HepG2 (cell line): Measurements from ENCODE around the gene OS9. TPM values are rescaled to one million over a fixed set of nuclear protein-coding genes. Genes with fewer than 3 reads are reported as not detected.

ENCODE experiments used
- ATRX ChIP-seq: sonication (generic); formaldehyde crosslinking; IDR thresholded peaks from 2 replicates; pipeline ENCODE4 v1.4.0; 2020; ENCODE audit warnings: missing genetic modification reagents, borderline replicate concordance
- CEBPG ChIP-seq: IDR thresholded peaks from 2 replicates; pipeline ENCODE4 v1.6.1; 2016
- GATAD2A ChIP-seq: IDR thresholded peaks from 2 replicates; pipeline ENCODE4 v1.6.1; 2016
- IKZF1 ChIP-seq: fragments of 450-650 bp; IDR thresholded peaks from 2 replicates; pipeline ENCODE4 v1.7.1; 2016
- IKZF4 ChIP-seq: sonication (generic); formaldehyde crosslinking; IDR thresholded peaks from 2 replicates; pipeline ENCODE4 v1.5.1; 2020; ENCODE audit warnings: borderline replicate concordance, mild to moderate bottlenecking, low read depth, missing genetic modification reagents; ENCODE audit errors: not compliant biosample characterization
- MIXL1 ChIP-seq: IDR thresholded peaks from 2 replicates; pipeline ENCODE4 v1.6.1; 2016
- MLLT10 ChIP-seq: sonication (generic); formaldehyde crosslinking; IDR thresholded peaks from 2 replicates; pipeline ENCODE4 v1.4.0; 2020; ENCODE audit warnings: missing genetic modification reagents
- NFE2L2 ChIP-seq: fragments of 150-350 bp; IDR thresholded peaks from 2 replicates; pipeline ENCODE4 v1.6.1; 2014; ENCODE audit warnings: low read length
- PHB2 ChIP-seq: fragments of 450-650 bp; IDR thresholded peaks from 2 replicates; pipeline ENCODE4 v1.6.1; 2018; ENCODE audit not compliant: partially characterized antibody
- SAFB2 ChIP-seq: sonication (generic); formaldehyde crosslinking; IDR thresholded peaks from 2 replicates; pipeline ENCODE4 v1.5.1; 2020; ENCODE audit warnings: missing genetic modification reagents, low read depth, mild to moderate bottlenecking, borderline replicate concordance
- SNAPC5 ChIP-seq: sonication (generic); formaldehyde crosslinking; IDR thresholded peaks from 2 replicates; pipeline ENCODE4 v1.8.1; 2023; ENCODE audit warnings: mild to moderate bottlenecking, missing genetic modification reagents, borderline replicate concordance
- SOX5 ChIP-seq: IDR thresholded peaks from 2 replicates; pipeline ENCODE4 v1.6.1; 2016; ENCODE audit warnings: borderline replicate concordance
- SOX6 ChIP-seq, 2 experiments: fragments of 450-650 bp in 1 of 2; sonication (generic) in 1 of 2; formaldehyde crosslinking in 1 of 2; IDR thresholded peaks; 2 replicates each; pipeline versions ENCODE4 v1.4.0 to v1.6.1; 2017 to 2020; ENCODE audit warnings: antibody characterized with exemption in 1 of 2, mild to moderate bottlenecking in 1 of 2, missing genetic modification reagents in 1 of 2
- TARDBP ChIP-seq: sonication (generic); formaldehyde crosslinking; IDR thresholded peaks from 2 replicates; pipeline ENCODE4 v1.8.0; 2022; ENCODE audit warnings: mild to moderate bottlenecking, missing genetic modification reagents
- TP53 ChIP-seq: sonication (generic); formaldehyde crosslinking; conservative IDR thresholded peaks from 2 replicates; pipeline ENCODE4 v1.4.0; 2020; ENCODE audit warnings: missing genetic modification reagents
- ZBTB7B ChIP-seq: sonication (generic); formaldehyde crosslinking; IDR thresholded peaks from 2 replicates; pipeline ENCODE4 v1.4.0; 2020; ENCODE audit warnings: missing genetic modification reagents
- ZNF329 ChIP-seq: sonication (generic); formaldehyde crosslinking; IDR thresholded peaks from 2 replicates; pipeline ENCODE4 v1.9.0; 2021; ENCODE audit warnings: low read depth, mild to moderate bottlenecking, missing genetic modification reagents
- ZNF44 ChIP-seq: sonication (generic); formaldehyde crosslinking; IDR thresholded peaks from 2 replicates; pipeline ENCODE4 v1.5.1; 2020; ENCODE audit warnings: mild to moderate bottlenecking, missing genetic modification reagents
- ZNF773 ChIP-seq: sonication (generic); formaldehyde crosslinking; IDR thresholded peaks from 2 replicates; pipeline ENCODE4 v1.4.0; 2020; ENCODE audit warnings: missing genetic modification reagents, borderline replicate concordance
- ZSCAN21 ChIP-seq: sonication (generic); formaldehyde crosslinking; IDR thresholded peaks from 2 replicates; pipeline ENCODE4 v1.8.0; 2022; ENCODE audit warnings: mild to moderate bottlenecking, missing genetic modification reagents, moderate library complexity, borderline replicate concordance
- polyA plus RNA-seq, 8 experiments: library from polyadenylated mRNA; depleted of rRNA in 3 of 8; stranded (reverse) in 7 of 8; unstranded in 1 of 8; fragments of >200 nt; fragmentation: Illumina TruSeq in 4 of 8; extraction: Trizol in 4 of 8; gene quantifications; 2 replicates each; pipeline versions ENCODE4 v1.2.1 to v1.2.3, GENCODE V29; 2011 to 2016; ENCODE audit warnings: low read depth in 4 of 8, missing spikeins in 1 of 8, mixed read lengths in 1 of 8; ENCODE audit not compliant: insufficient read depth in 1 of 8
- total RNA-seq, 5 experiments: library from RNA; depleted of rRNA; stranded (reverse); fragments of >200 nt; fragmentation: Illumina TruSeq; extraction: Trizol; gene quantifications; 2 replicates each; pipeline ENCODE4 v1.2.3, GENCODE V29; 2016; ENCODE audit warnings: low read depth in 1 of 5
- TF ChIP-seq, protein P1 (sequence below): sonication (generic); formaldehyde crosslinking; IDR thresholded peaks from 2 replicates; pipeline ENCODE4 v1.4.0; 2020; ENCODE audit warnings: missing genetic modification reagents
- TF ChIP-seq, protein P2 (sequence below): sonication (generic); formaldehyde crosslinking; IDR thresholded peaks from 2 replicates; pipeline ENCODE4 v1.5.1; 2020; ENCODE audit warnings: mild to moderate bottlenecking, missing genetic modification reagents, borderline replicate concordance

Gene OS9
- total and polyA plus RNA-seq, 2 of the 13 experiments (the other 11 are each of a cell fraction or from before 2014, with no cell fraction given) = 156 to 206 TPM

- TF ChIP-seq, protein P1, sequence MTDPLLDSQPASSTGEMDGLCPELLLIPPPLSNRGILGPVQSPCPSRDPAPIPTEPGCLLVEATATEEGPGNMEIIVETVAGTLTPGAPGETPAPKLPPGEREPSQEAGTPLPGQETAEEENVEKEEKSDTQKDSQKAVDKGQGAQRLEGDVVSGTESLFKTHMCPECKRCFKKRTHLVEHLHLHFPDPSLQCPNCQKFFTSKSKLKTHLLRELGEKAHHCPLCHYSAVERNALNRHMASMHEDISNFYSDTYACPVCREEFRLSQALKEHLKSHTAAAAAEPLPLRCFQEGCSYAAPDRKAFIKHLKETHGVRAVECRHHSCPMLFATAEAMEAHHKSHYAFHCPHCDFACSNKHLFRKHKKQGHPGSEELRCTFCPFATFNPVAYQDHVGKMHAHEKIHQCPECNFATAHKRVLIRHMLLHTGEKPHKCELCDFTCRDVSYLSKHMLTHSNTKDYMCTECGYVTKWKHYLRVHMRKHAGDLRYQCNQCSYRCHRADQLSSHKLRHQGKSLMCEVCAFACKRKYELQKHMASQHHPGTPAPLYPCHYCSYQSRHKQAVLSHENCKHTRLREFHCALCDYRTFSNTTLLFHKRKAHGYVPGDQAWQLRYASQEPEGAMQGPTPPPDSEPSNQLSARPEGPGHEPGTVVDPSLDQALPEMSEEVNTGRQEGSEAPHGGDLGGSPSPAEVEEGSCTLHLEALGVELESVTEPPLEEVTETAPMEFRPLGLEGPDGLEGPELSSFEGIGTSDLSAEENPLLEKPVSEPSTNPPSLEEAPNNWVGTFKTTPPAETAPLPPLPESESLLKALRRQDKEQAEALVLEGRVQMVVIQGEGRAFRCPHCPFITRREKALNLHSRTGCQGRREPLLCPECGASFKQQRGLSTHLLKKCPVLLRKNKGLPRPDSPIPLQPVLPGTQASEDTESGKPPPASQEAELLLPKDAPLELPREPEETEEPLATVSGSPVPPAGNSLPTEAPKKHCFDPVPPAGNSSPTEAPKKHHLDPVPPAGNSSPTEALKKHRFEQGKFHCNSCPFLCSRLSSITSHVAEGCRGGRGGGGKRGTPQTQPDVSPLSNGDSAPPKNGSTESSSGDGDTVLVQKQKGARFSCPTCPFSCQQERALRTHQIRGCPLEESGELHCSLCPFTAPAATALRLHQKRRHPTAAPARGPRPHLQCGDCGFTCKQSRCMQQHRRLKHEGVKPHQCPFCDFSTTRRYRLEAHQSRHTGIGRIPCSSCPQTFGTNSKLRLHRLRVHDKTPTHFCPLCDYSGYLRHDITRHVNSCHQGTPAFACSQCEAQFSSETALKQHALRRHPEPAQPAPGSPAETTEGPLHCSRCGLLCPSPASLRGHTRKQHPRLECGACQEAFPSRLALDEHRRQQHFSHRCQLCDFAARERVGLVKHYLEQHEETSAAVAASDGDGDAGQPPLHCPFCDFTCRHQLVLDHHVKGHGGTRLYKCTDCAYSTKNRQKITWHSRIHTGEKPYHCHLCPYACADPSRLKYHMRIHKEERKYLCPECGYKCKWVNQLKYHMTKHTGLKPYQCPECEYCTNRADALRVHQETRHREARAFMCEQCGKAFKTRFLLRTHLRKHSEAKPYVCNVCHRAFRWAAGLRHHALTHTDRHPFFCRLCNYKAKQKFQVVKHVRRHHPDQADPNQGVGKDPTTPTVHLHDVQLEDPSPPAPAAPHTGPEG (CRISPR knock-in tag) = no peak
- TF ChIP-seq TARDBP (CRISPR knock-in tag) (peak; percentile 93), NFE2L2 (no peak), CEBPG (CRISPR knock-in tag) (peak; percentile 48; the same call in 1 of the 2 replicates), MLLT10 (CRISPR knock-in tag) (no peak), SNAPC5 (CRISPR knock-in tag) (no peak; the same call in 1 of the 2 replicates), TP53 (CRISPR knock-in tag) (no peak; the same call in 1 of the 2 replicates), IKZF1 (no peak), PHB2 (no peak), ZSCAN21 (CRISPR knock-in tag) (peak; percentile 89), GATAD2A (peak; percentile 82), SAFB2 (CRISPR knock-in tag) (peak; percentile 89; the same call in 1 of the 2 replicates), SOX6 (IDR thresholded peaks at IDR 0.05) (no peak), SOX6 (CRISPR knock-in tag; IDR thresholded peaks at IDR 0.05) (peak; percentile 84), SOX5 (CRISPR knock-in tag) (peak; percentile 69; the same call in 1 of the 2 replicates), IKZF4 (CRISPR knock-in tag) (peak; percentile 50), ZNF773 (CRISPR knock-in tag) (0 out of 2 replicates have a peak, but pooled peaks have one; percentile 74), ZNF329 (CRISPR knock-in tag) (peak; percentile 53; the same call in 1 of the 2 replicates), ATRX (CRISPR knock-in tag) (no peak), ZBTB7B (CRISPR knock-in tag) (peak; percentile 58; the same call in 1 of the 2 replicates), MIXL1 (CRISPR knock-in tag) (peak; percentile 83), ZNF44 (CRISPR knock-in tag) (no peak)
- TF ChIP-seq, protein P2, sequence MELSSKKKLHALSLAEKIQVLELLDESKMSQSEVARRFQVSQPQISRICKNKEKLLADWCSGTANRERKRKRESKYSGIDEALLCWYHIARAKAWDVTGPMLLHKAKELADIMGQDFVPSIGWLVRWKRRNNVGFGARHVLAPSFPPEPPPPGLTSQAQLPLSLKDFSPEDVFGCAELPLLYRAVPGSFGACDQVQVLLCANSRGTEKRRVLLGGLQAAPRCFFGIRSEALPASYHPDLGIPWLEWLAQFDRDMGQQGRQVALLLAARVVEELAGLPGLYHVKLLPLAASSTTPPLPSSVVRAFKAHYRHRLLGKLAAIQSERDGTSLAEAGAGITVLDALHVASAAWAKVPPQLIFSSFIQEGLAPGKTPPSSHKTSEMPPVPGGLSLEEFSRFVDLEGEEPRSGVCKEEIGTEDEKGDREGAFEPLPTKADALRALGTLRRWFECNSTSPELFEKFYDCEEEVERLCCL (CRISPR knock-in tag) = no peak
Measured at GRCh38 chr12:57751788-57752667, 58.1 kb downstream of the OS9 start, which contains the start of gene CDK4 (continued).
